Fibroblast of skin of back (primary cell): ENCODE results near the gene ATP6V1G1.
A peak's percentile ranks its signal among the peaks of the same experiment; 100 is the strongest.

ENCODE experiments used
- DNase-seq: peaks from one replicate; pipeline ENCODE4 v3.0.0-alpha.2; 2013

Gene ATP6V1G1

GRCh38 chr9:114613087-114613486 is 25.5 kb downstream of the ATP6V1G1 start:
- DNase-seq = no peak

- no peak for DNase-seq
These were observed 26.4 kb downstream of the ATP6V1G1 start for GRCh38 chr9:114613919-114614318.

- no peak for DNase-seq
These were observed 26.8 kb downstream of the ATP6V1G1 start for GRCh38 chr9:114614373-114614772.

GRCh38 chr9:114616684-114617520 is 29.3 kb downstream of the ATP6V1G1 start:
- DNase-seq = no peak

- DNase-seq = no peak
These were observed 31.7 kb downstream of the ATP6V1G1 start for GRCh38 chr9:114619191-114619761.

- no peak for DNase-seq
These were observed 34.0 kb downstream of the ATP6V1G1 start for GRCh38 chr9:114621561-114621960.

GRCh38 chr9:114621975-114622609 is 34.5 kb downstream of the ATP6V1G1 start:
- peak; percentile 83 for DNase-seq

GRCh38 chr9:114624677-114625076 is 37.1 kb downstream of the ATP6V1G1 start:
- no peak for DNase-seq

GRCh38 chr9:114626415-114627020 is 38.9 kb downstream of the ATP6V1G1 start:
- no peak for DNase-seq

GRCh38 chr9:114627553-114627952 is 40.0 kb downstream of the ATP6V1G1 start:
- DNase-seq = no peak

- no peak for DNase-seq
These were observed 42.1 kb downstream of the ATP6V1G1 start for GRCh38 chr9:114629563-114630090.

- no peak for DNase-seq
These were observed 43.6 kb downstream of the ATP6V1G1 start for GRCh38 chr9:114631166-114631565.

- DNase-seq = no peak
These were observed 46.0 kb downstream of the ATP6V1G1 start for GRCh38 chr9:114633438-114634089.

- DNase-seq = no peak
These were observed 46.8 kb downstream of the ATP6V1G1 start for GRCh38 chr9:114634387-114634786.

- DNase-seq = no peak
These were observed 50.8 kb downstream of the ATP6V1G1 start for GRCh38 chr9:114638404-114638803.

GRCh38 chr9:114641967-114642366 is 54.4 kb downstream of the ATP6V1G1 start:
- no peak for DNase-seq

GRCh38 chr9:114643001-114643400 is 55.4 kb downstream of the ATP6V1G1 start:
- no peak for DNase-seq

- no peak for DNase-seq
These were observed 56.3 kb downstream of the ATP6V1G1 start for GRCh38 chr9:114643896-114644295.
